Activated T-cell treated with anti-CD3 and anti-CD28 coated beads, Interleukin-2, amount 50 U/mL, for 24 hours (primary cell): ENCODE results near the gene BARX2.

Experiments
- DNase-seq: peaks from one replicate; pipeline ENCODE4 v3.0.0-alpha.2; 2020
- H3K27ac Mint-ChIP-seq: 2 replicates; pipeline ENCODE4 v1.8.0; 2020; ENCODE audit warnings: mild to moderate bottlenecking, mixed read lengths
- H3K27me3 Mint-ChIP-seq: 2 replicates; pipeline ENCODE4 v1.8.0; 2020; ENCODE audit warnings: mixed read lengths
- H3K36me3 Mint-ChIP-seq: 2 replicates; pipeline ENCODE4 v1.8.0; 2020; ENCODE audit warnings: low read depth, mixed read lengths
- H3K4me1 Mint-ChIP-seq: 2 replicates; pipeline ENCODE4 v1.8.0; 2020; ENCODE audit warnings: low read depth, mixed read lengths
- H3K4me3 Mint-ChIP-seq: 2 replicates; pipeline ENCODE4 v1.8.0; 2020; ENCODE audit warnings: mild to moderate bottlenecking, moderate library complexity, mixed read lengths
- H3K9me3 Mint-ChIP-seq: 2 replicates; pipeline ENCODE4 v1.8.0; 2020; ENCODE audit warnings: mixed read lengths

BARX2 gene

DNA sequence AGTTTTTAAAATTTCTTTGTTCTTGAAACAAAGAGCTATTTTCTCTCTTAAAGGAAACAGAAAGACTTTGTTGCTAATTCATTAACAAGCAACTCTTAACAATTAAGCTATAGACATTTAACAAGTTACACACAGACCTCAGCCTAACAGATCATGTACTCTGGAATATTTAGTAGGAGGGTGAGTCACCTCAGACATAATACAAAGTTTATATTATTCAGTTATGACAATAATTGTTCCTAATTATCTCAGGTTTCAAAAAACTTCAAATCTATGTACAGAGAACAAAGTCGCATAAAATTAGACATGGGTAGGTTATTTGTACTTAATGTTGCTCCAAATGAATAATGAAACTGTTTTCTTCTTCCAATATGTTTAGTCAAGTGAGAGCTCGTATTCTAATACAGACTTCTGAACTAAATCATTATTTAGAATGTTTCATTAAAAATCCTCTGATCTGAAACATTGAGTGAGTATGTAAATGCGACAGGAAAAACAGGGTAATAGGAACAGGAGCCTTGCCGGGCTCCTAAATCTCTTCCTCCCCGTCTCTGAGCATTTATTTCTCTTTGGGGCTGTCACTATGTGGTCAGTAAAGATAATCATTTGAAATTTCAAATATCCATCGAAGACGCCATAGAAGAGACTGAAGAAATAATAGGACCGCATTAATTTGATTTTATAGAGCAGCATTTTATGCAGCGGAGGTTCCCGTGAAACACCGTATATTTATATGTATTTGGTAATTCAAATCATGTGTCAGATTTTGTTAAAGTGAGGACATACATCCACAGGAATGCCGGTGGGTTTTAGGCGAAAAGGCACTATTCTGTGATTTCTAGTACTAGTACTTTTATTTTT is 8.7 kb upstream of the BARX2 start:
- no peak for DNase-seq
- Mint-ChIP-seq H3K27me3 (peaks cover 66% of the 10 kb centered on the region), H3K36me3 (no peaks in the 10 kb centered on the region), H3K9me3 (no peaks in the 10 kb centered on the region), H3K4me1 (no peaks in the 10 kb centered on the region), H3K27ac (no peak overlapping the region), H3K4me3 (no peak overlapping the region)

DNA sequence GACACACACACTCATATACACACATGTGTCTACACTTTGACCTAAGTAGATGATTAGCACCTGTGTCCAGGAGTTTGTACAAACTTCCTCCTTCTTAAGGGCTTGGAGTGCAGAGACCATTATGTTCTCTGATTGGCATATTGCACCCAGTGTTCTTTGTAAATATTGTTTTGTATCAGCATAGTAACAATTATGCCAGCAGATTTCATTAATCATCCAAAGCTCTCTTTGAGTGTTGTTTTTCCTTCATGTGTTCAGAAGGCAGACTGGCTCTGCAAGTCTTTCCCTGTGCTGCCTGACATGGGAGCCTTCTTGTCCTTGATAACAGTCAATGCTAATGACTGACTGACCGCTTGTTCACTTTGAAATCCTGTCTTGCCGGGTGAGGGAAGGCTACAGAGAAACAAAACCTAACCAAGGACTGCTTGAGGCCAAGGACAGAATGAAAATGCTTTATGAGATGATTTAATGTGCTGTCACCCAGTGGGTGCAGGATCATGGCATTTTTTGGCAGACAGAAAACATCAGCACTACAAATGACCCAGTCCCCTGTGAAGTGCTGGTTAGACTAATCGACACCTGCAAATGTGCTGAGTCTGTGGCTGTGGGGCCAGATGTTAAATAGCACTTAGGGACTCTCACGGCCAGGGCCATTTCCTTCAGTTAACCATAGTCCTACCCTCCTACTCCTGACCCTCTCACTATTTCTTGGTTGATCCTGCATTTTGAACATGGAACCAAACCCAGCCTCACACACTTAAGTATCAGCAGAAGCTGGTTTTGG is 6.6 kb upstream of the BARX2 start:
- Mint-ChIP-seq H3K9me3 (no peaks in the 10 kb centered on the region), H3K36me3 (no peaks in the 10 kb centered on the region), H3K27me3 (peaks cover 84% of the 10 kb centered on the region), H3K4me1 (peaks cover 10% of the 10 kb centered on the region), H3K4me3 (no peak overlapping the region), H3K27ac (no peak overlapping the region)
- no peak for DNase-seq

DNA sequence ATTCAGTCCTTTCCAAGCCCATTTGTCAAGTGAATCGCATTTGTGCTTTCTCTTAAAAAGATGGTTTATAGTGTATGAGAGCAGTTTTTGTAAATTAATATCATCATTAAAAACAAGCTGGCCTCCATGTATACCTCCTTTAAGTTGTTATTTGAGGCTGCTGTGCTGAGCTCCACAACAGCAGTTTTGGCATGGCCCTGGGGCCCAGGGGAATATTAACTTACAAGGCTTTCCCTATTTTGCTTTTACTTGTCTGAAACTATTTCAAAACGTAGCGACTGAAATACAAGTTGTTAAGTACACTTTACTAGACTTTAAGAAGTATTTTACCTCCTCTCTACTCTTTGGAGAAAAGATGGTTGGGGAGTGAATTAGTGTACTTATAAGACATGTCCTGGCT is 4.9 kb upstream of the BARX2 start:
- Mint-ChIP-seq H3K9me3 (no peaks in the 10 kb centered on the region), H3K27ac (no peak overlapping the region), H3K27me3 (peaks cover 93% of the 10 kb centered on the region), H3K4me3 (no peak overlapping the region), H3K4me1 (peaks cover 20% of the 10 kb centered on the region), H3K36me3 (no peaks in the 10 kb centered on the region)
- DNase-seq, result no peak

DNA sequence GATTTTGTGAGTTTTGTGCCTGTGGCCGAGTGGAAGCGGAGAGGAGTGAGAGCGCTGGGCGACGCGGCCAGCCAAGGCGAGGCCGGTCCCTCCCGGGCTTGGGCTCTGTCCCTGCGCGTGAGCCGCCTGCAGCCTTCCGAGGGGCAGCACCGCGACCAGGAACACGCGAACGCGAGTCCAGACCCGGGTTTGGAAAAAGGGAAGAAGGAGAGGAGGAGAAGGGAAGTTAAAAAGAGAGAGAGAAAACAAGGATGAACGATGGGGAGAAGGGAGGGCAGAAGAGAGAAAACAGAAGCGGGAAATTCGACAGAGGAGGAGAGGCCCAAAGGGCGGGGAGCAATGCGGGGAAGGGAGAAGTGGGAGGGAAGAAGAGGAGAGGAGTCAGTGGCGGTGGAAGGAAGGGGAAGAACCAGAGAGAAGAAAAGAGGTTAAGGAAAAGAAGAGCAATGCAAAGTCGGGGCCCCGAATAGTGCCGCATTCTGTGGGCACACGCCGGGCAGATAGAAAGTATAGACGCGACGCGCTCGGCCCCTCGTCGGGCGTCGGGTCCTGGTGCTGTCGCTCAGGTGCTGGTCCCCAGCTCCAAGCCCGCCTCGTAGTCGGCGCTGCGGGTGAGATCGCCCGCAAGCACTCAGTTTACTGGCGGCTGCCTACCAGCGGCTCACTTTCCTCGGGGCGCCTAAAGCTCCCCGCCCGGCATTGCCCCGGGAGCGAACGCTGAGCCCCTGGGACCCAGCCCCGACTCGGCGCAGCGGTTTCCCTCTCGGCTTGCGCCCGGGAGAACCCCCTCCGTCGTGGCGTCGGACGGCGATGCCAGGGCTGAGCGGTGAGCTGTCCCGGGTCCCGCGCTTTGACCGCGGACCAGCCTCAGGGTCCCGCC is 2.8 kb upstream of the BARX2 start:
- peak overlapping the region; percentile 44 for H3K4me3 Mint-ChIP-seq
- peaks cover 29% of the 10 kb centered on the region for H3K4me1 Mint-ChIP-seq
- no peak overlapping the region for H3K27ac Mint-ChIP-seq
- no peaks in the 10 kb centered on the region for H3K36me3 Mint-ChIP-seq
- DNase-seq, result peak; percentile 37
- peaks cover 90% of the 10 kb centered on the region for H3K27me3 Mint-ChIP-seq
- no peaks in the 10 kb centered on the region for H3K9me3 Mint-ChIP-seq

DNA sequence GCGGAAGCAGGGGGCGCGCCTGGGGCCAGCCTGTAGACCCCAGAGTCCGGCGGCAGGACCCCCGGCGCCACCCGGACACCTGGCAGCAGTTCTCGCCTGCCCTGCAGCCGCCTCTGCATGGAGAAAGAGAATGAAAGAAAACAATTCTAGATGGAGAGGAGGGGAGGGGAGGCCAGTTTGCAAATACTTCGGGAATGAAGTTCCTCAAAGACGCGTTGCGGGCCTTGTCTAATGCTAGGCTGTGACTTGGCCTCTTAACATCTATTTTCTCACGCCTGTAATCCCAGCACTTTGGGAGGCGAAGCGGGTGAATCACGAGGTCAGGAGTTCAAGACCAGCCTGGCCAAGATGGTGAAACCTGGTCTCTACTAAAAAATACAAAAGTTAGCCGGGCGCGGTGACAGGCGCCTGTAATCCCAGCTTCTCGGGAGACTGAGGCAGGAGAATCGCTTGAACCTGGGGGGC is 2.1 kb upstream of the BARX2 start:
- Mint-ChIP-seq H3K27me3 (peaks cover 87% of the 10 kb centered on the region), H3K9me3 (no peaks in the 10 kb centered on the region), H3K4me1 (peaks cover 29% of the 10 kb centered on the region), H3K4me3 (peak overlapping the region; percentile 76), H3K36me3 (no peaks in the 10 kb centered on the region), H3K27ac (no peak overlapping the region)
- no peak for DNase-seq

DNA sequence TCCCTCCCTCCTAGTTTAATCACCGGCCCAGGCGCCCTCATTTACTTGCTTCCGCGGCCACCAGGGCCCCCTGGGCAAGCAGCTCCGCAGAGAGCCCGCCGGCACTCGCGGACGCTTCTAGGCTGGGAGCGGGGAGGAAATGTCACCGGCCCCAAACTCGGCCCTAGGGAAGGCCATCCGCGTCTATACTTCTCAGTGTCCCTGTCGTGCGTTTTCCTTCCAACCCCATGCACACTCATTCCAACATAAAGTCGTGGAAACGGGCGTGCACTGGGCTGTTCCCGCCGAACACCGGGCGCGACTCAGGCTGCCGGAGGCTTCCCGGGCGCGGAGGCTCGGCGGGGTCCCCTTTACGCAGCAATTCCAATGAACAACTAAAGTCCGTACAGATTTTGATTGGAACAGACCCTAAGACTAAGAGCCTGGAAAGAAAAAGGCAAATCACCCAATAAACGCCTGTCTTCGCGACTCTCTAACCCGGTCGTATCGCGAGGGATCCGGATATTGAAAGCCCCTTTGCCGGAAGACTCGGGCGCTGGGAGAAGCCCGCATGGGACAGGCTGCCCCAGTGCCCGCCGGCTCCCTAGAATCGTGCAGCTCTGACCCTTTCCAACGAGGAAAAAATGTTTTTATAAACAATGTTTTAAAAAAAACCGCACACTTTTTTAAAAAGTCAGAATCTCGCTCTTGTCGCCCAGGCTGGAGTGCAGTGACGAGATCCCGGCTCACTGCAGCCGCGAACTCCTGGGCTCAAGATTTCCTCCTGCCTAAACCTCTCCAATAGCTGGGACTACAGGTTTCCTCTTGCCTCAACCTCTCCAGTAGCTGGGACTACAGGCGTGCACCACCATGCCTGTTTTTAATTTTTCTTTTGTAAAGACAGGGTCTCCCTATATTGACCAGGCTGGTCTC is 1.3 kb upstream of the BARX2 start:
- Mint-ChIP-seq H3K9me3 (no peaks in the 10 kb centered on the region), H3K4me1 (peaks cover 29% of the 10 kb centered on the region), H3K27ac (no peak overlapping the region), H3K4me3 (peak overlapping the region; percentile 76), H3K36me3 (no peaks in the 10 kb centered on the region), H3K27me3 (peaks cover 85% of the 10 kb centered on the region)
- DNase-seq, result peak; percentile 37

DNA sequence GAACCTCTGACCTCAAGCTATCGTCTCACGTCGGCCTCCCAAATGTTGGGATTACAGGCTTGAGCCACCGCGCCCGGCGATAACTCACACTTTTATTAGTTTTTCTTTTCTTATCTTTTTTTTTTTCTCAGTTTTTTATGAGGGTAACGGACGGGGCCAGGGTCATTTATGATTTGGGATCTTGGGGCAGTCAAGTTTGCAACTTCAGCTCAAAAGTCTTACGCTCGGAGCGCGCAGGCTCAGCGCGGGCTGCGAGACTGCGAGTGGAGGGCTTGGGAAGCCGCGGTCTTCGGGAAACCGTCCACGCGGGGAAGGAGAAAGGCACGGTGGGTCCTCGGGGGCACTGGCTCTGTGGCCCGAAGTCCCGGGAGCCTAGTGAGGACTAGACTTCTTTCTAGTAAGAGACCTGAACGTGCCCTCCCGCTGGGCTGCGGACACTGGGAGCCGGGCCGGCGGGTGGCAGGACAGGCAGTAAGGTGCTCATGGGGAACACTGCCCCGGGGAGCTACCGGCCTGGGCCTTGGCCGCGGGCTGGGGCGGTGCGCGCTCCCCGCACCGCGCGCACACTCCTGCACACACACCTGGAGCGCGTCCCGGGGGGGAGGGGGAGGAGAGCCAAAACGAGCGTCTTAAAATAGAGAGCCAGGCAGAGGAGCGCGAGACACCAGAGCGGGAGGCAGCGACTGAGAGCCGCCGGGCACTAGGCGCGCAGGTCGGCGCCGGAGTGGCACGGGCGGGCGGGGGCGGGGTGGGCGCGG is 476 bp upstream of the BARX2 start:
- Mint-ChIP-seq H3K27me3 (peaks cover 85% of the 10 kb centered on the region), H3K4me1 (peaks cover 29% of the 10 kb centered on the region), H3K9me3 (no peaks in the 10 kb centered on the region), H3K4me3 (peak overlapping the region; percentile 76), H3K27ac (no peak overlapping the region), H3K36me3 (no peaks in the 10 kb centered on the region)
- DNase-seq, result peak; percentile 49

DNA sequence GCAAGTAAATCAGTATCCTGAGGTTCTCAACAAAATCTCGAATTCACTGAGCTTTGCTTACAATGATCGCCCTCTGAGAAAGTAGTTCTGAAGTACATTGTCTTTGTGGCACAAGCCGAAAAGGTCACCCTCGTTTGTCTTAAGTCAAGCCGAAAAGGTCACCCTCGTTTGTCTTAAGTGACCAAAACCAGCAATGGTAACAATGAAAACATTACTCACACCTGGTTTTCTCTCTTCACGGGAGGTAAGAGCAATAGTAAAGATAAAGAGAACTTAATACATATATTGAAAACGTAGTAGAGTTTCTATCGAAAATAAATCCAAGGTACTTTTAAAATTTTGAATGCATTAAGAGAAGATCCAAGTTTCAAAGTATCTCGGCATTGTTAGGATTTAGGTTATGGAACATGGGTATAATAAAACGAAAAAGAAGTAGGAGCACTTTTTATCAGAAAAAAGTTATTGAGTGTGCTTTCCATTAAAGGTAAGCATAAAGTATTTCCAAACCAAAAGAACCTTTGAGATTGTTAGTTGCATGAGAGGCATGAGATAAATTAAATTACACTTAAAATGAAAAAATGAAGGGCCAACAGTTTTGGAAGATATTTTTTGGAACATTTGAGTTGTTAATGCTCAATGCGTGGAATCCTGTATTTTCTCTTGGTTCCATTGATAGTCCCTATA is 1.2 kb downstream of the BARX2 start:
- peaks cover 29% of the 10 kb centered on the region for H3K4me1 Mint-ChIP-seq
- no peaks in the 10 kb centered on the region for H3K36me3 Mint-ChIP-seq
- H3K27ac Mint-ChIP-seq, result no peak overlapping the region
- H3K9me3 Mint-ChIP-seq, result no peaks in the 10 kb centered on the region
- DNase-seq, result no peak
- H3K4me3 Mint-ChIP-seq, result peak overlapping the region; percentile 61
- H3K27me3 Mint-ChIP-seq, result peaks cover 79% of the 10 kb centered on the region

DNA sequence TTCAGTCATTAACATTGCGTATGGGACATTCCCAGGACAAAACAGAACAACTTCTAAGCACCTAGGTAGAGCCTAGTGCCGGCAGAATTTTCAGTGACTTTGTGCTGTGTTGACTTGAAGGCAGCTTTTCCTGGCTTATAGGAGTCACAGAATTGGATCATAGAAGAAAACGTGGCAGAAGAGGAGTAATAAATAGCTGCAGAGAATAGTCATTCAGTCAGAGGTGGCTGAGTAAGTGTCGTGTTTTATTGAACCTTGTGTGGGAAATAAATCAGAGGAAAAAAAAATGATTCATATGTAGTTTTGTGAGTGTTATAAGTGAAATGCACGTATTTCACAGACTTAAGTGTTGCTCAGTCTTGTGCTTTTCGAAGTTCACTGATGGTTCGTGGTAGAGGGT is 2.1 kb downstream of the BARX2 start:
- Mint-ChIP-seq H3K9me3 (no peaks in the 10 kb centered on the region), H3K36me3 (no peaks in the 10 kb centered on the region), H3K27me3 (peaks cover 74% of the 10 kb centered on the region), H3K4me3 (no peak overlapping the region), H3K27ac (no peak overlapping the region), H3K4me1 (peaks cover 22% of the 10 kb centered on the region)
- no peak for DNase-seq

DNA sequence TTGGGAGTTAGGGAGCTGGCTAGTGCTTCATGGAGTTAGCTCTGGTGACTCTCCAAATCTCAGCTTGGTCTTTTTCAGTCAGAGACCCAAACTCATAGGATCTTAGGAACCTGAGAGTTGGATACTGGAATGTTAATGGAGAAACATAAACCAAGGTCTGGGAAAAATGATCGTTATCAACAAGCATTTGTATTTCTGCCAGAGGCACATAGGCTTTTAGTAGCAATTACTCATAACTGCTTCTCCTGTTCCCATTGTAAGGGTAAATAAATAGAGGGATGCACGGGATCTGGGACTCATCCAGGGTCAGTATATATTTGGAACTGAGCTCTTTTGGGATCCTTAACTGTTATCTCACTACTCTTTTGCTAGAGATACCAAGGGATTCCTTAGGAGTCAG is 4.8 kb downstream of the BARX2 start:
- Mint-ChIP-seq H3K4me1 (peaks cover 8% of the 10 kb centered on the region), H3K27ac (no peak overlapping the region), H3K36me3 (no peaks in the 10 kb centered on the region), H3K4me3 (no peak overlapping the region), H3K27me3 (peaks cover 67% of the 10 kb centered on the region), H3K9me3 (no peaks in the 10 kb centered on the region)
- no peak for DNase-seq

DNA sequence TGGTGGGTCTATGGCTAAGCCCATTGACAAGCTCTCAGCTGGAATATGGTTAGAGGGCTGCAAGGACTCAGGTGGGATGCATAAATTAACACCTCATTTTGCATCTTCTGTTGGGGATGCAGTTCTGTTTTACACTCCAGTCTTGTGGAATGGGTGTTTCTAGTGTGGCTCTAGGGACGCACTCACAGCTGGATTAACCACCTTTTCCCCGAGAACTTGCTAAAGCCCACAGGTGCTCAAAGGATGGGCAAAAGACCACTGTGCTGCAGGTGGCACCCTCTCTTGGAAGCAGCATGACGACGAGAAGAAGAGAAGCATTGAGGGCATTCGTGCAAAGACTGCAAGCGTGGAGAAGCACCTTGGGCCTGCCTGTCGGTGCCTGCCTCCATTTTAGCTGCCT is 6.9 kb downstream of the BARX2 start:
- H3K4me1 Mint-ChIP-seq, result no peaks in the 10 kb centered on the region
- peaks cover 60% of the 10 kb centered on the region for H3K27me3 Mint-ChIP-seq
- no peaks in the 10 kb centered on the region for H3K9me3 Mint-ChIP-seq
- H3K4me3 Mint-ChIP-seq, result no peak overlapping the region
- DNase-seq, result no peak
- H3K27ac Mint-ChIP-seq, result no peak overlapping the region
- no peaks in the 10 kb centered on the region for H3K36me3 Mint-ChIP-seq

DNA sequence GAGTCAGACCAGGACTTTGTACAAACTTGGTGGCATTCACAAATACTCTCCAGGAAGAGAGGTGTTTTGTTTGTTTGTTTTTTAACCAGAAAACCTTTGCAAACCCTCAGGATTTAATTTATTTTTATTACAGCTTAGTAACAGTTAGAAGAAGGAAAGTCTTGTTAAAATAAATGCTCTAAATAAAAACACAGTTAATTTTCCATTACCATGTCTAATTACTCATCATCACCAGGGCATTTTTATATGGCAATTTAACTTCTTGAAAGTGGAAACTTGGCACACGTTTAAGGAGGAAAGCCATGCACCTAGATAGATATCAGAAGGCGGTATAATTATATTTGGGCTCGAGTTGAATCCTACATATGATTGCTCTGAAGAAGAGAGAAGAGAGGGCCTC is 7.4 kb downstream of the BARX2 start:
- Mint-ChIP-seq H3K4me3 (no peak overlapping the region), H3K27me3 (peaks cover 58% of the 10 kb centered on the region), H3K27ac (no peak overlapping the region), H3K4me1 (no peaks in the 10 kb centered on the region), H3K9me3 (no peaks in the 10 kb centered on the region), H3K36me3 (no peaks in the 10 kb centered on the region)
- DNase-seq, result no peak

DNA sequence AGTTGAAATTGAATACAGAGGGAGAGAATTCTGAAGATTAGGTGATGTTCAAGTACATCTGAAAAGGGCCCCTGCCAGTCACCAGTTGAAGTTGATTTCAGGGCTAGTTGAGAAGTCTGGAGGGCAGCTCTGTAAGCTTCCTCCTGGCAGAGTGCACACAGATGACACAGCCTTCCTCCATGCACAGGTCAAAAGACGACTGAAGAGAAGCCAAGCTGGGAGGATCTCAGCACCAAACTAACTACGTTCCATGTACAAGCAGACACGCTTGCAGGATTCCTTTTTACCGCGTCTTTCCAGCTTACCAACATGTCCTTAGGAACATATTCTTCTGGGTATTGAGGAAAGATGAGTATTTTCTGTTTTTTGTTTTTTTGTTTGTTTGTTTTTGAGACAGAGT is 7.9 kb downstream of the BARX2 start:
- Mint-ChIP-seq H3K4me3 (no peak overlapping the region), H3K27me3 (peaks cover 61% of the 10 kb centered on the region), H3K36me3 (no peaks in the 10 kb centered on the region), H3K9me3 (no peaks in the 10 kb centered on the region), H3K4me1 (no peaks in the 10 kb centered on the region), H3K27ac (no peak overlapping the region)
- DNase-seq, result no peak
